Neuron (in vitro differentiated cells): ENCODE measurements around the gene FUS.

ENCODE experiments used
- H2AFZ ChIP-seq: one replicate; pipeline ENCODE4 v1.6.1; 2013; ENCODE audit warnings: low read depth, mild to moderate bottlenecking, inconsistent platforms, low read length, moderate library complexity
- H3K27me3 ChIP-seq: one replicate; pipeline ENCODE4 v1.6.1; 2013; ENCODE audit warnings: low read length; ENCODE audit not compliant: insufficient read depth
- H3K36me3 ChIP-seq: one replicate; pipeline ENCODE4 v1.6.1; 2013; ENCODE audit warnings: low read length; ENCODE audit not compliant: insufficient read depth
- H3K4me1 ChIP-seq: one replicate; pipeline ENCODE4 v1.6.1; 2013; ENCODE audit warnings: low read length; ENCODE audit not compliant: insufficient read depth
- H3K4me3 ChIP-seq: 2 replicates; pipeline ENCODE4 v1.5.1; 2013; ENCODE audit warnings: mild to moderate bottlenecking, low read length, moderate library complexity
- H3K9me3 ChIP-seq: one replicate; pipeline ENCODE4 v1.6.1; 2013; ENCODE audit warnings: low read length

FUS gene

DNA sequence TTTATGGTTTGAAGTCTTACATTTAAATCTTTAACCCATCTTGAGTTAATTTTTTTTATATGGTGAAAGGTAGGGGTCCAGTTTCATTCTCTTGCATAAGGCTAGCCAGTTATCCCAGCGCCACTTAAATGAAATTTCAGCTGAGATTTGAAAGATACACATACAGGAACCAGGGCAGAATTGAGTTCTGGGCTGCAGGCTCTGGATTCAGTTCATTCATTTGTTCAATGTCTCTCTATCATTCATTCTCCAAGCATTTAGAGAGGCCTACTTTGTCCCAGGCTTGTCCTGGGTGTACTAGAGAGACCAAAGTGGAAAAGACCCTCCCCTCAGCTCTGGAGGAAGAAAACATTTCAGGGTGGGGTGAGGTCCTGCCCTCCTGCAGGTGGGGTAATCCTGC, 33.4 kb downstream of the FUS start:
- H2AFZ ChIP-seq: no peak overlapping the region
- no peaks in the 10 kb centered on the region for H3K36me3 ChIP-seq
- H3K4me3 ChIP-seq: no peak overlapping the region
- H3K4me1 ChIP-seq: peaks cover 14% of the 10 kb centered on the region
- peaks cover 53% of the 10 kb centered on the region for H3K27me3 ChIP-seq
- no peaks in the 10 kb centered on the region for H3K9me3 ChIP-seq

DNA sequence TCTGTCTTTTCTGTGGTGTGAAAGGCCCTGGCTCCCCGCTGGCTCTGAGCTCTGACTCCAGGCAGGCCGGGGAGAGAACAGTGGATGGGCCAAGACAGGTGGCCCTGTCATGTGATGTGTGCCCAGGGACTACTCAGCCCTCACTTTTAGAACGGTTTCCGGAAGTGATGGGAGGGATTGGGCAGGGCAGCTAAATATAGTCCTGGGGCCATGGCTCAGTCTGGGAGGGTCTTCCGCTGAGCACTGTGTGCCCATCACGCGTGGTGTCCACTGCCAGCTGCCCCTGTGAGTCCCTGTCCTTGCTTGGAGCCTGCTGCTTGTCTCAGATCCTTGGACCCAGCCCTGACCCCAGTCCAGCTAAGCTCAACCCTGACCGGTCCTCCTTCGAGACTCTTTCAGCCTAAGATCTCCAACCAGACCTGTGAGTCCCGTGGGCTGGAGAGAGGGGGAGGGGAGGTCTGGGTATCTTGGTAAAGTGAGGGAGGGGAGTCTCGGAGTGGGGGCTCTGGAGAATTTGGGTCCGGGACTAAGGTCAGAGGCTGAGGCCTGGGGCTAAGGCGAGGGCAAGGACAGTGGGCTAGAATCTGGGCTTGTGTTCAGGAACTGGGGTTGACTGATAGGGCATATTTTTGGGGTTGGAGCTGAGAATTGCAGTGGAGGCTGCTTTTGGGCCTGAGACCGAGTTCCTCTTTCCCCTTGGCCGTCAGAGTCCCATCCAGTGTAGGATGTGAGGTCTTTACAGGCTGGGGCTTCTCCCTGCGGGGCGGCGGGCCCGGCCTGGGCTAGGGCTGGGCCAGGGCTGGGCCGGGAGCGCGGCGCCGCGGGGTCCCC, 34.2 kb downstream of the FUS start, which contains the start of gene TRIM72:
Gene TRIM72 (plus strand): TSS at position 243 of the 831 bp plus-strand sequence. CDS start 620 bp downstream, outside the sequence.
- peaks cover 56% of the 10 kb centered on the region for H3K27me3 ChIP-seq
- H3K4me3 ChIP-seq: peak within 1 kb of the TSS; percentile 5
- no peaks in the 10 kb centered on the region for H3K9me3 ChIP-seq
- H3K4me1 ChIP-seq: peaks cover 14% of the 10 kb centered on the region
- no peaks in the 10 kb centered on the region for H3K36me3 ChIP-seq
- peak within 1 kb of the TSS; percentile 52 for H2AFZ ChIP-seq

DNA sequence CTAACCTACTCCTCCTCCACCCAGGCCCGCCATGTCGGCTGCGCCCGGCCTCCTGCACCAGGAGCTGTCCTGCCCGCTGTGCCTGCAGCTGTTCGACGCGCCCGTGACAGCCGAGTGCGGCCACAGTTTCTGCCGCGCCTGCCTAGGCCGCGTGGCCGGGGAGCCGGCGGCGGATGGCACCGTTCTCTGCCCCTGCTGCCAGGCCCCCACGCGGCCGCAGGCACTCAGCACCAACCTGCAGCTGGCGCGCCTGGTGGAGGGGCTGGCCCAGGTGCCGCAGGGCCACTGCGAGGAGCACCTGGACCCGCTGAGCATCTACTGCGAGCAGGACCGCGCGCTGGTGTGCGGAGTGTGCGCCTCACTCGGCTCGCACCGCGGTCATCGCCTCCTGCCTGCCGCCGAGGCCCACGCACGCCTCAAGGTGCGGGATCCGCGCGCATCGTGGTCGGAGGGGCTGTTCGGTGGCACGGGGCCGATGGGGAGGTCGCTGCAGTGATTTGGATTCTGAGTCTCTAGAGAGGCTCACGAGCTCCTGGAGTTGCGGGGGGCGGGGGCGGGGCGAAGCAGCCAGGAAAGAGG, 34.9 kb downstream of the FUS start:
- Histone ChIP-seq H2AFZ (peak overlapping the region; percentile 52), H3K4me3 (peak overlapping the region; percentile 5), H3K4me1 (peaks cover 14% of the 10 kb centered on the region), H3K27me3 (peaks cover 56% of the 10 kb centered on the region), H3K36me3 (no peaks in the 10 kb centered on the region), H3K9me3 (no peaks in the 10 kb centered on the region)

DNA sequence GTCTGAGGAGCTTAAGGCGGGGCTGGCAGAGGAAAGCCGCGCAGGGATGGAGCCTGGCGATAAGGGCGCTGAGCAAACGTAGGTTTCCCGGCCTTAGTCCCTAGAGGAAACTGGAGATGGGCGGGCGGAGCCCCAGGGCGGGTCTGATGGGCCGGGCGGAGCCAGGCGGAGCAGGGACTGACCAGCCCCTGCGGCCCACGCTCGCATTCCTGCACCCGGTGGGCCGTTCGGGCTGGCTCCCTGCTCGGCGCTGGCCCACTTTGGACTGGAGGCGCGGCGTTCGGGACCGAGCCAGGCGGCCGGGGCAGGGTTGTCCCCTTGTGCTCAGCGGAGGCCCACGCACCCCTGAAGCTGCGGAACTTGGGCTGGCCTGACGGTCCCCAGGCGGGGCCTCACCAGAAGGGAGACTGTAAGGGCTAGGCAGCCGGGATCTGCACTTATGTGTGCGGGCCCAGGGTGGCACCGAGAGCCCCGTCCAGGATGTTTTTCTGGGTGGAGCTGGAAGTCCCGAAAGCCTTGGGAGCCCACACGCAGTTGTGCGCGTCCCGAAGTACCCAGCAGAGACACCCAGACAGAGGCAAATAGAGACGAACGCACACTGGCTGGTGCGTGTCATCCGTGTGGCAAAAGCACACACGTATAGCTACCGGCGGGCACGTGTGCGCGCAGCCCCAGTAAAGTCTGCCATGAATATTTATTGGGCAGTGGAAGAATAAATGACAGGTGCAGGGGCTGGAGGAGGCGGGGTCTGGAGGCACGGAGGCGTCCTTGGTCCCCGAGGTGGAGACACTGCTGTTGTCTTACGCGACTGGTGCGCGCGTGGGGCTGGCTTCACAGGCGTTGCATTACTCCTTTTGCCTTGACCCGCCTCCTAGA, 35.6 kb downstream of the FUS start:
- peak overlapping the region; percentile 52 for H2AFZ ChIP-seq
- H3K4me3 ChIP-seq: peak overlapping the region; percentile 12
- no peaks in the 10 kb centered on the region for H3K36me3 ChIP-seq
- H3K4me1 ChIP-seq: peaks cover 14% of the 10 kb centered on the region
- H3K9me3 ChIP-seq: no peaks in the 10 kb centered on the region
- H3K27me3 ChIP-seq: peaks cover 57% of the 10 kb centered on the region

DNA sequence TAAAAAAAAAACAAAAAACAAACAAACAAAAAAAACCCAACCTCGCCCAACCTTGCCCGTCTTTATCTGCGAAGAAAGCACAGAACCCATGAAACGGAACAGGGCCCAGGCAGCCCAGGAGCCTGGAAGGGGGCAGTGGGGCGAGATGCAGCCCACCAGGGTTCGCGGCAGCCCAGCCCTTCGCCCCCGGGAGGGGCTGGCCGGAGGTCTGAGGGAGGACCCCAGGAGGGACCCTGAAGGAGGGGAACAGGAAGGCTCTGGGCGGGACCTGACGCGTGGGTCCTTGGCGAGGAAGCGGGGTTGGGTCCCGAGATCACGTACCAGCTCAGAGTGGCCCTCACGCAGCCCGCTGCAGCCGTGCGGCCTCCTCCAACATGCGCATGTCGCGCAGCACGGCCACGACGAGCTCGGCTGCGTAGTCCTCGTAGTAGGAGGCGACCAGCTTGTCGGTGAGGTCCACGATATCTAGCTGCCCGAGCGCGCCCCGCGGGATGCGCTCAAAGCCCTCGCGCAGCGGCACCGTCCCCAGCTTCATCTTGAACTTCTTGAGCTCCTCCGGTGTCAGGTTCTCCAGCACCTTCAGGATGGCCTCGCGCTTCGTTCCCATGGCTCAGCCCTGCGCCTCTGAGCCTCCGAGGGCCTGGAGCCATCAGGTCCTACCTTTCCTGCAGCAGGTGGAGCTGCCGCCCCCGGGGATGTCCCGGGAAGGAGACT, 36.6 kb downstream of the FUS start, which contains the start of gene PYDC1:
Gene PYDC1 (minus strand): TSS at position 714 of the 714 bp plus-strand sequence. CDS start 107 bp downstream, at position 607.
- Histone ChIP-seq H3K4me3 (no peak within 1 kb of the TSS), H3K36me3 (no peaks in the 10 kb centered on the region), H3K27me3 (peaks cover 67% of the 10 kb centered on the region)

DNA sequence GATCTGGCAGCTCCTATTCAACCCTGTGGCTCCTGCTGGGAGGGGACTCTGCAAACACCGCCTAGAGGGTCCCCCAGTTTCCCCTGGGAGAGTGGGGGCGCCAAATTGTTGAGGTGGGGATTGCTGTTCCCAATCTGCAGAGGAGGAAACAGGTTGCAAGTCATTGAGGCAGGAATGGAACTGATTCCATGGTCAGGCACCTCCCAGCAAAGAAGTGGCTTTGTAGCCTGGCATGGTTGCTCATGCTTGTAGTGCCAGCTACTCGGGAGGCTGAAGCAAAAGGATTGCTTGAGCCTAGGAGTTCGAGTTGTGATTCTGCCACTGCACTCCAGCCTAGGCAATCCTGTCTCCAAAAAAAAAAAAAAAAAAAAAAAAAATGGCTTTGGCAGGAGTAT, 37.2 kb downstream of the FUS start:
- no peaks in the 10 kb centered on the region for H3K36me3 ChIP-seq
- peaks cover 65% of the 10 kb centered on the region for H3K27me3 ChIP-seq
- H2AFZ ChIP-seq: no peak overlapping the region
- H3K4me1 ChIP-seq: peaks cover 14% of the 10 kb centered on the region
- H3K4me3 ChIP-seq: no peak overlapping the region
- no peaks in the 10 kb centered on the region for H3K9me3 ChIP-seq

More for the DNA sequence above, 36.6 kb downstream of the FUS start, which contains the start of gene PYDC1:
- Histone ChIP-seq H3K9me3 (no peaks in the 10 kb centered on the region), H2AFZ (no peak within 1 kb of the TSS), H3K4me1 (peaks cover 14% of the 10 kb centered on the region)

DNA sequence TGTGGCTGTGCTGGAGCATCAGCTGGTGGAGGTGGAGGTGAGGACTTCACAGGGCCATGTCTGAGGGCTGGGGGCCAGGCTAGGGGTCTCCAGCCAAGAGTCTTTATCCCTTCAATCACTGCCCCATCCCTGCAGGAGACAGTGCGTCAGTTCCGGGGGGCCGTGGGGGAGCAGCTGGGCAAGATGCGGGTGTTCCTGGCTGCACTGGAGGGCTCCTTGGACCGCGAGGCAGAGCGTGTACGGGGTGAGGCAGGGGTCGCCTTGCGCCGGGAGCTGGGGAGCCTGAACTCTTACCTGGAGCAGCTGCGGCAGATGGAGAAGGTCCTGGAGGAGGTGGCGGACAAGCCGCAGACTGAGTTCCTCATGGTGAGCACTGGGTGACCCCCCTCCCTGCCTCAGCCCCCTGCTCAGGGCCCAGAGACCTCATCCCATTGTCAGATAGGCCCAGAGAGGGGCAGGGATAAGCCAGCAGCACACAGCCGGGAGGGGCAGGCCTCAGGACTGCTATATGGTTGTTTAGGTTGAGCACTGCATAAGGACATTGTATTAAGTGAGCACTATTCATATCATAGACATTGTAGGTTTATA, 39.3 kb downstream of the FUS start:
- no peaks in the 10 kb centered on the region for H3K9me3 ChIP-seq
- peaks cover 55% of the 10 kb centered on the region for H3K27me3 ChIP-seq
- H2AFZ ChIP-seq: no peak overlapping the region
- peaks cover 14% of the 10 kb centered on the region for H3K4me1 ChIP-seq
- no peak overlapping the region for H3K4me3 ChIP-seq
- no peaks in the 10 kb centered on the region for H3K36me3 ChIP-seq

DNA sequence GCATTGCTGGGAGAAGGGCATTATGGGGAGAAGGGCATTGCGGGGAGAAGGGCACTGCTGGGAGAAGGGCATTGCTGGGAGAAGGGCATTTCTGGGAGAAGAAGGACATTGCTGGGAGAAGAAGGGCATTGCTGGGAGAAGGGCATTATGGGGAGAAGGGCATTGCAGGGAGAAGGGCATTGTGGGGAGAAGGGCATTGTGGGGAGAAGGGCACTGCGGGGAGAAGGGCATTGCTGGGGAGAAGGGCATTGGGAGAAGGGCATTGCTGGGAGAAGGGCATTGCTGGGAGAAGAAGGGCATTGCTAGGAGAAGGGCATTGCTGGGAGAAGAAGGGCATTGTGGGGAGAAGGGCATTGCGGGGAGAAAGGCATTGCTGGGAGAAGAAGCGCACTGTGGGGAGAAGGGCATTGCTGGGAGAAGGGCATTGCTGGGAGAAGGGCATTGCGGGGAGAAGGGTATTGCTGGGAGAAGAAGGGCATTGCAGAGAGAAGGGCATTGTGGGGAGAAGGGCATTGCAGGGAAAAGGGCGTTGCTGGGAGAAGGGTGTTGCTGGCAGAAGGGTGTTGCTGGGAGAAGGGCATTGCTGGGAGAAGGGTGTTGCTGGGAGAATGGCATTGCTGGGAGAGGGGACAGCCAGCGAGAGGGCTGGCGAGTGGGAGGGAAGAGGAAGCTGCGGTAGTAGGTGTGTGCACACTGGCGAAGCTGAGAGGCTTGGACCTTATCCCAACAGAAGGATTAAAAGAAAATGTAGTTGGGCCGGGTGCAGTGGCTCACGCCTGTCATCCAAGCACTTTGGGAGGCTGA, 41.6 kb downstream of the FUS start:
- Histone ChIP-seq H3K27me3 (peaks cover 32% of the 10 kb centered on the region), H3K4me3 (no peak overlapping the region), H3K9me3 (no peaks in the 10 kb centered on the region), H3K36me3 (no peaks in the 10 kb centered on the region), H2AFZ (no peak overlapping the region), H3K4me1 (peaks cover 1% of the 10 kb centered on the region)

DNA sequence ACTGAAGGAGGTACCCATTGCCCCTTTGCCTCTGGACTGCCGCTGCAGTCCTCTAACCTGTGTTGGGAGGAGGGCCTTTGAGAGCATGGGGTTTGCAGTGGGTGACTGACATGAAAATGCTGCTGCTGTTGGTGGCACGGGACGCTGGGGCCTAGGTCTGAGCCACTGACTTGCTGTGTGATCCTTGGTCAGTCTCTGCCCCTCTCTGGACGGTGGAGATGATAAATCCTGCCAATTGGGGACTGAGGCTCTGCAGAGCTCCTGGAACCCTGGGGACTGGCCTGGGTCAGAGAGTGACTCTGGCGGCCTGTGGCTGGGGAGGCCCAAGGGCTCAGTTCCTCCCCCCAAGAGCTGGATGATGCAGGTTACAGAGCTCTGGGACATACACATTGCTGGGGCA, 43.1 kb downstream of the FUS start:
- Histone ChIP-seq H2AFZ (no peak overlapping the region), H3K4me1 (no peaks in the 10 kb centered on the region), H3K4me3 (no peak overlapping the region), H3K27me3 (peaks cover 19% of the 10 kb centered on the region), H3K9me3 (no peaks in the 10 kb centered on the region), H3K36me3 (no peaks in the 10 kb centered on the region)

DNA sequence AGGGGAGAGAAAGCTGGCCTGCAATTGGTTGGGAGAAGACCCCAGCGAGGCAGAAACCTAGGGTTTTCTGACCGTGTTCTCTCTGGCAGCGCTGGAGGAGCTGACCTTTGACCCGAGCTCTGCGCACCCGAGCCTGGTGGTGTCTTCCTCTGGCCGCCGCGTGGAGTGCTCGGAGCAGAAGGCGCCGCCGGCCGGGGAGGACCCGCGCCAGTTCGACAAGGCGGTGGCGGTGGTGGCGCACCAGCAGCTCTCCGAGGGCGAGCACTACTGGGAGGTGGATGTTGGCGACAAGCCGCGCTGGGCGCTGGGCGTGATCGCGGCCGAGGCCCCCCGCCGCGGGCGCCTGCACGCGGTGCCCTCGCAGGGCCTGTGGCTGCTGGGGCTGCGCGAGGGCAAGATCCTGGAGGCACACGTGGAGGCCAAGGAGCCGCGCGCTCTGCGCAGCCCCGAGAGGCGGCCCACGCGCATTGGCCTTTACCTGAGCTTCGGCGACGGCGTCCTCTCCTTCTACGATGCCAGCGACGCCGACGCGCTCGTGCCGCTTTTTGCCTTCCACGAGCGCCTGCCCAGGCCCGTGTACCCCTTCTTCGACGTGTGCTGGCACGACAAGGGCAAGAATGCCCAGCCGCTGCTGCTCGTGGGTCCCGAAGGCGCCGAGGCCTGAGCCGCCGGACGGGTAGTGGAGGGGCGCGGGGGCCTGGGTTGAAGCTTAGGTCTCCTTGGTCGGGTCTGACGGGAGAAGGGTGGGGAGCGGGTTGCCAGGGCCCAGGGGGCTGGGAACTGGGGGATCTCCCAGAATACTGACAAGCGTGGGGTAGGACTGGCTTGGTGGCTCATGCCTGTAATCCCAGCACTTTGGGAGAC, 44.4 kb downstream of the FUS start:
- Histone ChIP-seq H3K4me1 (no peaks in the 10 kb centered on the region), H3K36me3 (no peaks in the 10 kb centered on the region), H3K9me3 (no peaks in the 10 kb centered on the region), H2AFZ (no peak overlapping the region), H3K27me3 (peaks cover 16% of the 10 kb centered on the region), H3K4me3 (no peak overlapping the region)

DNA sequence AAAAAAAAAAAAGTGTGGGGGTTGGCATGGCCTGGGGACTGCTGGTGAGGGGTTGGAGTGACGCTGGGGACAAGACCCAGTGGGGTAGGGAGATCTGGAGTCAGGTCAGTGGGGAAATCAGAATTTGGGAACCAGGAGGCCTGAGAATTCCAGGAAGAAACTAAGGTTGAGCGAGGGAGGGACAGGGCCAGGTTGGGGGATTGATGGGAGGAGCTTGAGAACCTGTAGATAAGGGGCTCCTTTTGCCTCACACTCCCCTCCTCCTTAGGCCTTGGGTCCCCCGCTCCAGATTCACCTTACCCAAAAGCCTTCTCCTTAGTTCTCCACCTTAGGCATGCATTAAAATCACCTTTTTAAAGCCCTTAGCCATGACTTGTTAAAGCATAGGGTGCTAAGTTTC, 45.3 kb downstream of the FUS start:
- H3K9me3 ChIP-seq: no peaks in the 10 kb centered on the region
- H3K27me3 ChIP-seq: peaks cover 18% of the 10 kb centered on the region
- no peaks in the 10 kb centered on the region for H3K36me3 ChIP-seq
- no peak overlapping the region for H3K4me3 ChIP-seq
- H3K4me1 ChIP-seq: no peaks in the 10 kb centered on the region
- H2AFZ ChIP-seq: no peak overlapping the region
